Measurements from ENCODE around the gene KIF7. TPM values are rescaled to one million over a fixed set of nuclear protein-coding genes. Genes with fewer than 3 reads are reported as not detected.

The KIF7 gene
- total and polyA plus RNA-seq, 2 of the 4 experiments (the other 2 are of a cell fraction) = 5.0 to 9.0 TPM

- Histone ChIP-seq H3K27me3 (ENCODE audit: control insufficient read depth, insufficient read depth, low read length) (no peaks in the 10 kb centered on the region), H3K27ac (ENCODE audit: insufficient read depth, low read length) (no peak overlapping the region), H2BK15ac (ENCODE audit: low read depth, low read length) (no peak overlapping the region), H4K8ac (ENCODE audit: low read depth in 2 of 2, low read length in 2 of 2) (no peak overlapping the region), H2BK20ac (ENCODE audit: low read depth, low read length) (no peak overlapping the region), H2AFZ (replicated peaks; ENCODE audit: low read length, poor library complexity) (no peak overlapping the region), H2BK120ac (ENCODE audit: low read depth, low read length) (no peak overlapping the region), H3K4me1 (ENCODE audit: control insufficient read depth, insufficient read depth, low read length) (peaks cover 15% of the 10 kb centered on the region), H3K4ac (ENCODE audit: low read depth, low read length) (no peak overlapping the region), H2AK5ac (ENCODE audit: low read depth, low read length) (no peak overlapping the region), H3K14ac (replicated peaks; ENCODE audit: low read depth, low read length) (no peak overlapping the region), H3K23ac (ENCODE audit: low read depth, low read length) (no peak overlapping the region), H3K79me1 (ENCODE audit: low read depth in 1 of 2, low read length in 2 of 2) (peaks cover 0 to 16% of the 10 kb centered on the region in 2 experiments; a peak in 2 of 4 replicates), H3K9ac (ENCODE audit: low read depth, low read length) (no peak overlapping the region), H4K91ac (ENCODE audit: insufficient read depth, low read depth, low read length) (no peak overlapping the region), H4K20me1 (ENCODE audit: insufficient read depth, low read length) (no peaks in the 10 kb centered on the region), H3K36me3 (ENCODE audit: control insufficient read depth, insufficient read depth, low read length) (no peaks in the 10 kb centered on the region), H4K5ac (ENCODE audit: low read depth, low read length) (no peak overlapping the region), H3K18ac (ENCODE audit: low read depth, low read length) (no peak overlapping the region), H3K9me3 (ENCODE audit: control insufficient read depth, insufficient read depth, low read length) (no peaks in the 10 kb centered on the region), H3K9me1 (ENCODE audit: insufficient read depth, low read length) (peaks cover 12% of the 10 kb centered on the region), H3K4me3 (ENCODE audit: insufficient read depth, low read depth, low read length) (no peak overlapping the region), H3K4me2 (ENCODE audit: low read depth, low read length) (no peak overlapping the region), H2AK9ac (replicated peaks; ENCODE audit: low read depth, low read length, poor library complexity) (no peak overlapping the region), H3K56ac (ENCODE audit: extremely low read depth, insufficient read depth, low read length) (no peak overlapping the region), H2BK5ac (ENCODE audit: low read depth, low read length, poor library complexity, severe bottlenecking) (no peak overlapping the region)
- TF ChIP-seq, protein P1, sequence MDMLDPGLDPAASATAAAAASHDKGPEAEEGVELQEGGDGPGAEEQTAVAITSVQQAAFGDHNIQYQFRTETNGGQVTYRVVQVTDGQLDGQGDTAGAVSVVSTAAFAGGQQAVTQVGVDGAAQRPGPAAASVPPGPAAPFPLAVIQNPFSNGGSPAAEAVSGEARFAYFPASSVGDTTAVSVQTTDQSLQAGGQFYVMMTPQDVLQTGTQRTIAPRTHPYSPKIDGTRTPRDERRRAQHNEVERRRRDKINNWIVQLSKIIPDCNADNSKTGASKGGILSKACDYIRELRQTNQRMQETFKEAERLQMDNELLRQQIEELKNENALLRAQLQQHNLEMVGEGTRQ (IDR thresholded peaks at IDR 0.05; ENCODE audit: low read depth, low read length) = no peak
- TF ChIP-seq RAD21 (IDR thresholded peaks at IDR 0.05; ENCODE audit: low read length) (no peak), RCOR1 (IDR thresholded peaks at IDR 0.05; ENCODE audit: insufficient replicate concordance, low read length) (no peak), POLR2A (IDR thresholded peaks at IDR 0.05; ENCODE audit: low read depth, low read length) (no peak), CEBPB (IDR thresholded peaks at IDR 0.05; ENCODE audit: low read depth, low read length) (no peak), NFE2L2 (IDR thresholded peaks at IDR 0.05; ENCODE audit: low read depth, low read length) (no peak), FOS (IDR thresholded peaks at IDR 0.05; ENCODE audit: low read depth, low read length) (no peak), BHLHE40 (IDR thresholded peaks at IDR 0.05; ENCODE audit: low read depth, low read length) (no peak), SMC3 (IDR thresholded peaks at IDR 0.05; ENCODE audit: low read depth, low read length) (no peak)
- TF ChIP-seq, protein P2, sequence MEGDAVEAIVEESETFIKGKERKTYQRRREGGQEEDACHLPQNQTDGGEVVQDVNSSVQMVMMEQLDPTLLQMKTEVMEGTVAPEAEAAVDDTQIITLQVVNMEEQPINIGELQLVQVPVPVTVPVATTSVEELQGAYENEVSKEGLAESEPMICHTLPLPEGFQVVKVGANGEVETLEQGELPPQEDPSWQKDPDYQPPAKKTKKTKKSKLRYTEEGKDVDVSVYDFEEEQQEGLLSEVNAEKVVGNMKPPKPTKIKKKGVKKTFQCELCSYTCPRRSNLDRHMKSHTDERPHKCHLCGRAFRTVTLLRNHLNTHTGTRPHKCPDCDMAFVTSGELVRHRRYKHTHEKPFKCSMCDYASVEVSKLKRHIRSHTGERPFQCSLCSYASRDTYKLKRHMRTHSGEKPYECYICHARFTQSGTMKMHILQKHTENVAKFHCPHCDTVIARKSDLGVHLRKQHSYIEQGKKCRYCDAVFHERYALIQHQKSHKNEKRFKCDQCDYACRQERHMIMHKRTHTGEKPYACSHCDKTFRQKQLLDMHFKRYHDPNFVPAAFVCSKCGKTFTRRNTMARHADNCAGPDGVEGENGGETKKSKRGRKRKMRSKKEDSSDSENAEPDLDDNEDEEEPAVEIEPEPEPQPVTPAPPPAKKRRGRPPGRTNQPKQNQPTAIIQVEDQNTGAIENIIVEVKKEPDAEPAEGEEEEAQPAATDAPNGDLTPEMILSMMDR (conservative IDR thresholded peaks at IDR 0.05; ENCODE audit: low read depth, low read length) = no peak
- TF ChIP-seq, protein P3, sequence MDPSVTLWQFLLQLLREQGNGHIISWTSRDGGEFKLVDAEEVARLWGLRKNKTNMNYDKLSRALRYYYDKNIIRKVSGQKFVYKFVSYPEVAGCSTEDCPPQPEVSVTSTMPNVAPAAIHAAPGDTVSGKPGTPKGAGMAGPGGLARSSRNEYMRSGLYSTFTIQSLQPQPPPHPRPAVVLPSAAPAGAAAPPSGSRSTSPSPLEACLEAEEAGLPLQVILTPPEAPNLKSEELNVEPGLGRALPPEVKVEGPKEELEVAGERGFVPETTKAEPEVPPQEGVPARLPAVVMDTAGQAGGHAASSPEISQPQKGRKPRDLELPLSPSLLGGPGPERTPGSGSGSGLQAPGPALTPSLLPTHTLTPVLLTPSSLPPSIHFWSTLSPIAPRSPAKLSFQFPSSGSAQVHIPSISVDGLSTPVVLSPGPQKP (IDR thresholded peaks at IDR 0.05; ENCODE audit: borderline replicate concordance, low read depth, low read length) = no peak
- ATAC-seq (ENCODE audit: low read depth) (no peak), DNase-seq (no peak)
- dilution Hi-C loops (cut with HindIII; ENCODE audit: low sequenced_read_pairs, unreplicated experiment) (no loop called here), intact Hi-C loops (cut with micrococcal nuclease) (no loop called here), in situ Hi-C loops (cut with MboI; ENCODE audit: low sequenced_read_pairs) (no loop called here)
- POLR2A ChIA-PET (ENCODE audit: unreplicated experiment) = no interaction called here
- no TSS peak for BruUV-seq (replicated peaks)
- WGBS, 2 experiments (ENCODE audit: extremely low coverage in 2 of 2, insufficient read length in 1 of 2) = no CpG with 5 or more reads among the region's 2 CpGs
- CTCF ChIA-PET = no interaction called here
These were observed 4.0 kb upstream of the KIF7 start for GRCh38 chr15:89659295-89659694.
